Kidney (tissue), 14 donors: ENCODE results near the gene VPREB1. TPM values are rescaled to one million over a fixed set of nuclear protein-coding genes. Genes with fewer than 3 reads are reported as not detected.

Experiments used
- DNase-seq, 5 donors: peaks; one replicate each; pipeline ENCODE4 v3.0.0-alpha.2; 2013 to 2020
- FAIRE-seq: peaks from 2 replicates; lab custom pipeline; 2012; peaks lifted over from hg19 to GRCh38; lab: Jason Lieb, UNC
- H3K27ac ChIP-seq, 2 donors: one replicate each; pipeline ENCODE4 v1.7.0; 2013; ENCODE audit warnings: low read depth in 2 of 2, low read length in 2 of 2, inconsistent platforms in 1 of 2
- H3K27me3 ChIP-seq: one replicate; pipeline ENCODE4 v1.7.1; 2013; ENCODE audit warnings: low read length, inconsistent platforms; ENCODE audit not compliant: control insufficient read depth, insufficient read depth
- H3K36me3 ChIP-seq, 3 donors: one replicate each; pipeline versions ENCODE4 v1.7.0 to v1.7.1; 2013; ENCODE audit warnings: low read length in 3 of 3, control low read depth in 1 of 3, inconsistent platforms in 1 of 3; ENCODE audit not compliant: insufficient read depth in 3 of 3, control insufficient read depth in 2 of 3
- H3K4me1 ChIP-seq, 3 donors: one replicate each; pipeline versions ENCODE4 v1.7.0 to v1.7.1; 2013; ENCODE audit warnings: low read length in 3 of 3, inconsistent platforms in 1 of 3, low read depth in 1 of 3; ENCODE audit not compliant: control insufficient read depth in 2 of 3, insufficient read depth in 2 of 3
- H3K4me3 ChIP-seq, 3 donors: one replicate each; pipeline versions ENCODE4 v1.7.0 to v1.8.1; 2013; ENCODE audit warnings: low read length in 3 of 3, control low read depth in 1 of 3, inconsistent platforms in 1 of 3
- H3K9ac ChIP-seq, 3 donors: one replicate each; pipeline versions ENCODE4 v1.7.0 to v1.7.1; 2013; ENCODE audit warnings: low read length in 3 of 3, control low read depth in 1 of 3, inconsistent platforms in 1 of 3
- H3K9me3 ChIP-seq, 3 donors: one replicate each; pipeline versions ENCODE4 v1.7.0 to v1.7.1; 2013; ENCODE audit warnings: low read length in 3 of 3, control low read depth in 1 of 3, inconsistent platforms in 1 of 3; ENCODE audit not compliant: control insufficient read depth in 2 of 3, insufficient read depth in 1 of 3
- CTCF ChIP-seq: IDR thresholded peaks from 3 replicates; pipeline ENCODE4 v1.5.1; 2012; ENCODE audit warnings: mild to moderate bottlenecking, moderate library complexity, borderline replicate concordance; ENCODE audit not compliant: insufficient read depth; ENCODE audit errors: extremely low read depth
- intact Hi-C: fragments of 100-400 bp; cut with DNase I; formaldehyde crosslinking; loops from one replicate; pipeline ENCODE4 v1.11.1; 2022
- polyA plus RNA-seq: library from polyadenylated mRNA; stranded (reverse); fragments of 350-450 nt; fragmentation: Illumina TruSeq; extraction: RNeasy Lipid Tissue Mini Kit (QIAGEN cat#74804); gene quantifications from one replicate; pipeline ENCODE4 v1.2.3, GENCODE V29; 2014; ENCODE audit warnings: low read depth, low replicate concordance; ENCODE audit not compliant: insufficient read depth
- total RNA-seq: library from RNA; stranded (reverse); fragmentation: NEBNext Ultra II Directional; extraction: Animal tissue kit (Norgen Biotek cat#: 25700); gene quantifications from one replicate; pipeline ENCODE4 v1.2.1, GENCODE V29; 2021
- donor health status: control.
- donor health status: control.
- donor health status: control.
- donor health status: control.
- donor health status: control.
- donor health status: DM: yes; HTN: yes; CAD: no.
- donor health status: Normal renal cell carcinoma (clear cell type).

VPREB1 gene
- total and polyA plus RNA-seq, 2 donors from 2014 or later, result not detected

GRCh38 chr22:22245256-22245909, 797 bp downstream of the VPREB1 start:
- intact Hi-C loops, result no loop called here
- no peak overlapping the region for H3K27ac ChIP-seq
- TF ChIP-seq CTCF, result no peak
- H3K9me3 ChIP-seq, result no peaks in the 10 kb centered on the region
- no peaks in the 10 kb centered on the region for H3K27me3 ChIP-seq
- H3K4me3 ChIP-seq, result no peak overlapping the region
- FAIRE-seq (no peak), DNase-seq (no peak)
- H3K9ac ChIP-seq, result no peak overlapping the region
- no peaks in the 10 kb centered on the region for H3K36me3 ChIP-seq
- H3K4me1 ChIP-seq, result no peaks in the 10 kb centered on the region

- H3K27ac ChIP-seq, result no peak overlapping the region
- H3K36me3 ChIP-seq, result no peaks in the 10 kb centered on the region
- no peak overlapping the region for H3K4me3 ChIP-seq
- no peak overlapping the region for H3K9ac ChIP-seq
- no peaks in the 10 kb centered on the region for H3K4me1 ChIP-seq
- no peaks in the 10 kb centered on the region for H3K9me3 ChIP-seq
- no peak for FAIRE-seq
- intact Hi-C loops, result no loop called here
- H3K27me3 ChIP-seq, result no peaks in the 10 kb centered on the region
- TF ChIP-seq CTCF, result no peak
- no peak for DNase-seq
These were observed 1.4 kb downstream of the VPREB1 start for GRCh38 chr22:22245935-22246525.

- no peak for TF ChIP-seq CTCF
- DNase-seq, result no peak
- H3K27ac ChIP-seq, result no peak overlapping the region
- no peaks in the 10 kb centered on the region for H3K36me3 ChIP-seq
- no peak overlapping the region for H3K9ac ChIP-seq
- no peaks in the 10 kb centered on the region for H3K27me3 ChIP-seq
- H3K4me3 ChIP-seq, result no peak overlapping the region
- H3K4me1 ChIP-seq, result no peaks in the 10 kb centered on the region
- no peaks in the 10 kb centered on the region for H3K9me3 ChIP-seq
- intact Hi-C loops, result no loop called here
- FAIRE-seq, result no peak
These were observed 2.1 kb downstream of the VPREB1 start for GRCh38 chr22:22246706-22247105.
